ENCODE measurements around the gene BAZ1B.

DNA sequence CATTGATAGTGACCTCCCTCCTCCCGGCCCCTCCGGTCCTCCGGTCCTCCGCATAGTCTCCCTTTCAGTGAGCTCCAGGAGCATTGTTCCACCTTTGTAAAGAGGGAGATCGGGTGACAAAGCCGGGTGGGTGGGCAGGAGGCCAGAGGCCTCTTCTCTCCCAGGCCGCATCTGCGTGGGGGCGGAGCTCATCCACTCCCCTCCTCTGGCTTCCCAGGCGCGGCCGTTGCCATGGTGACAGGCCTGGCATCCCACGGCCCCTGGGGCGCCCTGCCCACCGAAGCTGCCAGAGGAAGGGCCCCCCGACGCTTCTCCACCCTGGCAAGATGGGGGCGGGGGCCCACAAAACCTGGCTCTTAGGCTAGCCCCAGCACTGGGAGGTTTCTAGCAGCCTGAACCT, 92.9 kb downstream of the BAZ1B start:
- TF ChIP-seq, protein P1, sequence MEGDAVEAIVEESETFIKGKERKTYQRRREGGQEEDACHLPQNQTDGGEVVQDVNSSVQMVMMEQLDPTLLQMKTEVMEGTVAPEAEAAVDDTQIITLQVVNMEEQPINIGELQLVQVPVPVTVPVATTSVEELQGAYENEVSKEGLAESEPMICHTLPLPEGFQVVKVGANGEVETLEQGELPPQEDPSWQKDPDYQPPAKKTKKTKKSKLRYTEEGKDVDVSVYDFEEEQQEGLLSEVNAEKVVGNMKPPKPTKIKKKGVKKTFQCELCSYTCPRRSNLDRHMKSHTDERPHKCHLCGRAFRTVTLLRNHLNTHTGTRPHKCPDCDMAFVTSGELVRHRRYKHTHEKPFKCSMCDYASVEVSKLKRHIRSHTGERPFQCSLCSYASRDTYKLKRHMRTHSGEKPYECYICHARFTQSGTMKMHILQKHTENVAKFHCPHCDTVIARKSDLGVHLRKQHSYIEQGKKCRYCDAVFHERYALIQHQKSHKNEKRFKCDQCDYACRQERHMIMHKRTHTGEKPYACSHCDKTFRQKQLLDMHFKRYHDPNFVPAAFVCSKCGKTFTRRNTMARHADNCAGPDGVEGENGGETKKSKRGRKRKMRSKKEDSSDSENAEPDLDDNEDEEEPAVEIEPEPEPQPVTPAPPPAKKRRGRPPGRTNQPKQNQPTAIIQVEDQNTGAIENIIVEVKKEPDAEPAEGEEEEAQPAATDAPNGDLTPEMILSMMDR (IDR thresholded peaks at IDR 0.05): no peak
- TF ChIP-seq POLR2A (IDR thresholded peaks at IDR 0.05) (no peak), POLR2AphosphoS5 (IDR thresholded peaks at IDR 0.05) (no peak), EP300 (IDR thresholded peaks at IDR 0.05) (no peak)
